Measurements from ENCODE around the gene SERPINB5.

The SERPINB5 gene, protein sequence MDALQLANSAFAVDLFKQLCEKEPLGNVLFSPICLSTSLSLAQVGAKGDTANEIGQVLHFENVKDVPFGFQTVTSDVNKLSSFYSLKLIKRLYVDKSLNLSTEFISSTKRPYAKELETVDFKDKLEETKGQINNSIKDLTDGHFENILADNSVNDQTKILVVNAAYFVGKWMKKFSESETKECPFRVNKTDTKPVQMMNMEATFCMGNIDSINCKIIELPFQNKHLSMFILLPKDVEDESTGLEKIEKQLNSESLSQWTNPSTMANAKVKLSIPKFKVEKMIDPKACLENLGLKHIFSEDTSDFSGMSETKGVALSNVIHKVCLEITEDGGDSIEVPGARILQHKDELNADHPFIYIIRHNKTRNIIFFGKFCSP

DNA sequence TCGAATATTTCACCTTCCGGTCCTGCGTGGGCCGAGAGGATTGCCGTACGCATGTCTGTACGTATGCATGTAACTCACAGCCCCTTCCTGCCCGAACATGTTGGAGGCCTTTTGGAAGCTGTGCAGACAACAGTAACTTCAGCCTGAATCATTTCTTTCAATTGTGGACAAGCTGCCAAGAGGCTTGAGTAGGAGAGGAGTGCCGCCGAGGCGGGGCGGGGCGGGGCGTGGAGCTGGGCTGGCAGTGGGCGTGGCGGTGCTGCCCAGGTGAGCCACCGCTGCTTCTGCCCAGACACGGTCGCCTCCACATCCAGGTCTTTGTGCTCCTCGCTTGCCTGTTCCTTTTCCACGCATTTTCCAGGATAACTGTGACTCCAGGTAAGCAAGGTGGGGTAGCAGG is at the start of gene SERPINB5:
SERPINB5 (plus strand) TSS at position 291 of the 400 bp plus-strand sequence. CDS start 7,471 bp downstream, outside the sequence.
- no peak within 1 kb of the TSS for H3K4me3 Mint-ChIP-seq
- no peaks in the 10 kb centered on the region for H3K4me1 Mint-ChIP-seq
- H3K36me3 Mint-ChIP-seq (ENCODE audit: low read depth) = no peaks in the 10 kb centered on the region
- no peaks in the 10 kb centered on the region for H3K9me3 Mint-ChIP-seq
- ATAC-seq (no peak), DNase-seq (no peak)
- peaks cover 4% of the 10 kb centered on the region for H3K27me3 Mint-ChIP-seq
- H3K27ac Mint-ChIP-seq = no peak within 1 kb of the TSS

DNA sequence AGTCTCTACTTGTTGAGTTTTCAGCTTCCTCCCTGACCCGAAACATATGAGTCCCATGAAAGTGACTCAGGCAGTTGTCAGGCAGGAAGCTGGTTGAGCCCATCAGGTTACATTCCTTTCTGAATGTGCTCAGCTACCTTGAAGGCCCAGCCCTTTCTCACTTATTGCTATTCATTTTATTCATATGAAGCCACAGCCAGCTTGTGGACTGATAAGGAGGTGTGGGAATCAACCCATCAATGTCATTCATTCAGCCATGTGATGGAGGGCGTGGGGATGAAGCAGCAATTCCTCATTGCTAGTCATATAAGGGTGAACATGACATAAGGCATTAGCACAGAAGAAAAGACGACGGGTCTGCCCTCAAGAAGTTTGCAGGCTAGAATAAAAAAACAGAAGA is 49.2 kb upstream of the SERPINB5 start:
- Mint-ChIP-seq H3K9me3 (no peaks in the 10 kb centered on the region), H3K27me3 (peaks cover 13% of the 10 kb centered on the region), H3K27ac (no peak overlapping the region), H3K4me3 (no peak overlapping the region), H3K4me1 (peaks cover 11% of the 10 kb centered on the region), H3K36me3 (ENCODE audit: low read depth) (no peaks in the 10 kb centered on the region)
- DNase-seq = no peak
- peak; percentile 25 for ATAC-seq

DNA sequence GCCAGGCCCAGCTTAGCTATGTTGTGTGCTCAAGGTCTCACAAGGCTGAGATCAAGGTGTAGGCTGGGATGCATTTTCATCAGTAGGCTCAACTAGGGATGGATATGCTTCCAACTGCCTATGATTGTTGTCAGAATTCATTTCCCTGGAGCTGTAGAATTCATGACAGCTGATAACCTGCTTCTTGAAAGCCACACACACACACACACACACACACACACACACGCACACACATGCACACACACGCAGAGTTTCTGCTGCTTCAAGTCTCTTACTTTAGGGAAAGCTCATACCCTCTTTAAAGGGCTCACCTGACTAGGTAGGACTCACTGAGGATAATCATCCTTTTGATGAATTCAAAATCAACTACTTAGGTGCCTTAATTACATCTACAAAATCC is 46.2 kb upstream of the SERPINB5 start:
- no peak overlapping the region for H3K4me3 Mint-ChIP-seq
- H3K36me3 Mint-ChIP-seq (ENCODE audit: low read depth) = no peaks in the 10 kb centered on the region
- H3K4me1 Mint-ChIP-seq = no peaks in the 10 kb centered on the region
- no peak overlapping the region for H3K27ac Mint-ChIP-seq
- no peaks in the 10 kb centered on the region for H3K9me3 Mint-ChIP-seq
- H3K27me3 Mint-ChIP-seq = peaks cover 19% of the 10 kb centered on the region
- ATAC-seq (no peak), DNase-seq (no peak)

DNA sequence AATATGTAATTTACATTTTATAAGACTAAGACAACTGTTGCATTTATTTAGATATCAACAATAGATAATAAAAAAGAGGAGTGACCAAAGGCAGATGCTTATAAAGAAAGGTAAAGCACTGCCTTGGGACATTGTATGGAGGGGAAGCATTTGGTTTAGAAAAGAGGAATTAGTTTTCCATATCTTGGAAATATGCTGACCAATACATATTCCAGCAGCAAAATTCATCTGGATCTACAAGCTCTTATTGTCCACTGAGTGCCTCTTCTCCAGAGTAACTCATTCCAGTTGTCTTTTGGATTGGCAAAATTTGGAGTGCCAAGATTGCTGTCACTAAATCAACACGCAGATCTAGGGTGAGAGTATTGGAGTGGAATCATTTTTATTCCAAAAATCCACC is 45.6 kb upstream of the SERPINB5 start:
- H3K4me3 Mint-ChIP-seq = no peak overlapping the region
- ATAC-seq = no peak
- H3K36me3 Mint-ChIP-seq (ENCODE audit: low read depth) = no peaks in the 10 kb centered on the region
- H3K4me1 Mint-ChIP-seq = no peaks in the 10 kb centered on the region
- H3K9me3 Mint-ChIP-seq = no peaks in the 10 kb centered on the region
- H3K27ac Mint-ChIP-seq = no peak overlapping the region
- DNase-seq = no peak
- H3K27me3 Mint-ChIP-seq = peaks cover 17% of the 10 kb centered on the region

DNA sequence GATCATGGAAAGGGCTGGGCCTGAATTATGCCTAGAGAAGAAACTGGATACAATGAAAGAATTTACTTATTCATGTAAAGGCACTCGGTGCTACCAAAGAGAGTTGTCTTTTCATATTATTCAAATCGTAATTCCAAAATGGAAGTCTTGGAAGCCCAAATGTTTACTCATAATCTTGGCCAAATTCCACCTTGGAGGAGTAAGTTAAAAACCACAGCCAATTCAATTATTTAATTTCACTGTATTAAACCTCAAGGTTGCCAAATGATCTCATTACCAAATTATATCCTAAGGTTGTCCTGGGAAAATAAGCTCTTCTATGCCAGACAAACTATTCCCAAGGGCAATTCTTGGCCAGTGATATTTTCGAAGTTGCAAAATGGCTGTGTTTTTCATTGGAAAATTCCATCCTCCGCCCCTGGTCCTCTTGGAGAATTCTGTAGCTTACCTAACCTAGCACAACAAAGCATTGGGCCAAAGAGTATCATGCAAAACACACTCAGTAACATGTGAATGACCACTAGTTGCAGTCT is 43.4 kb upstream of the SERPINB5 start:
- no peaks in the 10 kb centered on the region for H3K4me1 Mint-ChIP-seq
- no peaks in the 10 kb centered on the region for H3K9me3 Mint-ChIP-seq
- no peak overlapping the region for H3K27ac Mint-ChIP-seq
- DNase-seq = no peak
- no peaks in the 10 kb centered on the region for H3K36me3 Mint-ChIP-seq (ENCODE audit: low read depth)
- H3K27me3 Mint-ChIP-seq = peaks cover 15% of the 10 kb centered on the region
- no peak overlapping the region for H3K4me3 Mint-ChIP-seq
- ATAC-seq = no peak

DNA sequence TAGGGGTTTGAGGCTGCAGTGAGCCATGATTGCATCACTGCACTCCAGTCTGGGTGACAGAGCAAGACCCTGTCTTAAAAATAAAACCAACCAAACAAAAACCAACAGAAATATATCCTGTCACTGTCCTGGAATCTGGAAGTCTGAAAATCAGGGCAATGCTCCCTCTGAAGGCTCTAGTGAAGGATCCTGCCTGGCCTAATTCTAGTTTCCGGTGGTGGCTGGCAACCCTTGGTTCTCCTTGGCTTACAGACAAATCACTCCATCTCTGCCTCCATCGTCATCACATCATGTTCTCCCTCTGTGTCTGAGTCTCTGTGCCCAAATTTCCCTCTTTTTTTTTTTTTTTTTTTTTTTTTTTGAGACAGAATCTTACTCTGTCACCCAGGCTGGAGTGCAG is 38.6 kb upstream of the SERPINB5 start:
- no peak for ATAC-seq
- Mint-ChIP-seq H3K27ac (no peak overlapping the region), H3K4me1 (no peaks in the 10 kb centered on the region), H3K9me3 (no peaks in the 10 kb centered on the region), H3K4me3 (no peak overlapping the region), H3K36me3 (ENCODE audit: low read depth) (no peaks in the 10 kb centered on the region), H3K27me3 (peaks cover 6% of the 10 kb centered on the region)
- DNase-seq = no peak

DNA sequence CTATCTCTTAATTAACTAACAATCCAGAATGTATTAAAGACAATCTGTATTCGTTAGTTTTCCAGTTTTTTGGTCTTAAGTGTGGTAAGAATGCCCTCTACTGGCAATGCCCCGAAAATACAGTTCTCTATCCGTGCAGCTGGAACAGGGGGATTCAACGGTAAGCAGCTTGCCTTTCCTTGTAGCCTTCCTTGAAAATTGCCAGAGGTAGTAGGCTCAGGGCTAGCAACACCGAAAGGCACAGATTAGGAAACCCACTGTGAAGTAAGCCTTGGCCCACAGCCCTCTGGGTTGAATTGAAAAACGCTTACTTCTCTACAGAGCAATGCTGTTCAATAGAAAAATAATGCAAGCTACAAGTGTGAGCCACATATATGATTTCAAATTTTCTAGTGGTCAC is 37.4 kb upstream of the SERPINB5 start:
- ATAC-seq (peak; percentile 61), DNase-seq (peak; percentile 30)
- peaks cover 3% of the 10 kb centered on the region for H3K4me1 Mint-ChIP-seq
- no peaks in the 10 kb centered on the region for H3K36me3 Mint-ChIP-seq (ENCODE audit: low read depth)
- H3K4me3 Mint-ChIP-seq = no peak overlapping the region
- H3K27me3 Mint-ChIP-seq = peaks cover 6% of the 10 kb centered on the region
- H3K27ac Mint-ChIP-seq = no peak overlapping the region
- H3K9me3 Mint-ChIP-seq = no peaks in the 10 kb centered on the region

DNA sequence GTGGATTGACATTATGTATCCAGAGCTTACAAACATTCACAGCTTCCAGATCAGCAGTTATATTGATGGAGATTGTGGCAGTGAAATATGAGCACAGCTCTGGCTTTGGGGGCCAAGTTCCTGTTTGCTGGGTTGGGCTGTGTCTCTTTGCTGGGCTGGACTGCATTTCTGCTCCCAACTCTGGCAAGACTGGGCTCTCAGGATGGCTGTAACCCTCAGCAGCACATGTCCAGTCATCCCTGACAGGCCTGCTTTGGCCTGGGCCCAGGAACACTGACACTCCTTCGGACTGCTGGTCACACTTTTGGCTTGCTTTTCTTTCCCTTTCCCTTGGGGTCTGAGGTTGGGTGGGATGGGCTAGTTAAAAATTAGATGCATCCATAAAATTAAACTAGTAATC is 36.5 kb upstream of the SERPINB5 start:
- DNase-seq = no peak
- Mint-ChIP-seq H3K27ac (no peak overlapping the region), H3K9me3 (no peaks in the 10 kb centered on the region), H3K4me1 (peaks cover 3% of the 10 kb centered on the region), H3K4me3 (no peak overlapping the region), H3K27me3 (peaks cover 4% of the 10 kb centered on the region), H3K36me3 (ENCODE audit: low read depth) (no peaks in the 10 kb centered on the region)
- ATAC-seq = no peak

DNA sequence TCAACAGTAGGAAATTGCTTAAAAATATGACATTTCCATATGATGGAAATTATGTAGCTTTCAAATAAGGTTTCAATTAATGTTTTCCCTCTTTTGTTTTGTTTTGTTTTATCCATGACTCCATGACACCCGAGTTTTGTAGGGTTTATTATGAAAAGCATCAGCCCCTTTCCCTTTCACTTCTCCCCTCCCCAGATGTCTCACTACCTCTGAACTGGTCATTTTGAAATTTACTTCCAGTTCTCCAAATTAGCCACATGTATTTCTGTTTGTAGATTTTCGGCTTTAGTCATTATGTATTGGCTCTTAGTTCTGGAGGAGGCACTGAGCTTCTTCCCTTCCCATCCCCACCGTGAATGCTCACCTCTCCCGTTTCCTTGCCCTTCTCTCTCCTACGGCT is 35.9 kb upstream of the SERPINB5 start:
- H3K4me1 Mint-ChIP-seq = peaks cover 3% of the 10 kb centered on the region
- no peaks in the 10 kb centered on the region for H3K9me3 Mint-ChIP-seq
- no peak overlapping the region for H3K27ac Mint-ChIP-seq
- no peak for DNase-seq
- no peak for ATAC-seq
- no peaks in the 10 kb centered on the region for H3K27me3 Mint-ChIP-seq
- H3K4me3 Mint-ChIP-seq = no peak overlapping the region
- H3K36me3 Mint-ChIP-seq (ENCODE audit: low read depth) = no peaks in the 10 kb centered on the region

DNA sequence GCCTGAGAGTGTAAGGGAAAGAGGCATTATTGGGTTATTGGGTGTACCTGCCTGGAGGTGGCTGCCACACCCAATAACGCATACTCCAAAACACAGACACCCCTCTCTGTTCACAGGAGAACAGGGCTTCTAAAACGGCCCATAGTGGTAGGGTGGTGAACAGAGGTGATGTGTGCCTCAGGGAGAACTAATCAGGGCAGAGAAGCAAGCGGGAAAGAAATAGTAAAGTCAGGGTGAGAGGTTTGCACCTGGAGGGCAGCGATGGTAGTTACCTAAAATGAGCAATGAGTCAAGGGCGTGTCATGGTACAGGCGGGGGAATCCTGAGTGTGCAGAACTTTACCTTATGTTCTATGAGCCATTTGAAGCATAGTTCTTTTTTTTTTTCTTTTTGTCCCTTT is 32.9 kb upstream of the SERPINB5 start:
- Mint-ChIP-seq H3K4me3 (no peak overlapping the region), H3K4me1 (peaks cover 3% of the 10 kb centered on the region), H3K9me3 (no peaks in the 10 kb centered on the region), H3K36me3 (ENCODE audit: low read depth) (no peaks in the 10 kb centered on the region), H3K27ac (no peak overlapping the region), H3K27me3 (no peaks in the 10 kb centered on the region)
- ATAC-seq (peak; percentile 68), DNase-seq (no peak)

DNA sequence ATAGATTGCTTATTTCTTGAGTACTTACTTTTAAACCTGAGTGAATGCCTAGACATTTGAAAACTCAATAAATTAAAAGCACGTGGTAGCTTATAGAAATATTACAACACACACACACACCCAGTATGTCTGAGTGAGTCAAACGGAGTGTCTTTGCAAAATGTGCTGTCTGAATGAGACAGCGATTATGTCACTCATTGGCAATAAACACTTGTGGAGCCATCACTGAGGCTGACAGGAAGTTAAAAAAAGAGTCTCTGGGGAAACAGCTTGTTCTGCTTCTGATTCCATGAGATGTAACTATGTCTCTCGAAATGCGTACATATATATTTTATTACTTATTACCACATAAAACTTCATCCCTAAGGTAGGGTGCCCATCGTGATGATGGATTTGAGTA is 32.2 kb upstream of the SERPINB5 start:
- Mint-ChIP-seq H3K27me3 (no peaks in the 10 kb centered on the region), H3K9me3 (no peaks in the 10 kb centered on the region), H3K27ac (no peak overlapping the region), H3K36me3 (ENCODE audit: low read depth) (no peaks in the 10 kb centered on the region), H3K4me3 (no peak overlapping the region), H3K4me1 (peaks cover 3% of the 10 kb centered on the region)
- ATAC-seq = no peak
- no peak for DNase-seq

DNA sequence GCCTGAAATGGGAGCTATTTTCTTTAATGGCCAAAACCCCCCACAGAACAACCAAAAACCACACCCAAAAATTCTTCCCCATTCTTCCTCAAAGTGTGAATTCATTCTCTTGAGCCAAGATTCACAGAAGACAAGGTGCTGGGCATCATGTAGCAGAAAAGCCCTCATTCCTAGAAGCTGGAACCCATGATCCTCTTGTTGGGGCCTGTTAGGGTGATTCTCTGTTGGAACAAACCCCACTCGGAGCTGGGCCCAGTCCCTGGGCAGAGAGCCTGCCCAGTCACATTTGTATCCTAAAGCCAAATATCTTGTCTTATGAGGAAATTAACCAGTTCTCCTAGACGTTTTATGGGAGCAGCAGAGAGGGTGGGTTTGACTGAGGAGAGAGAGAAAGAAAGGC is 31.7 kb upstream of the SERPINB5 start:
- Mint-ChIP-seq H3K4me1 (peaks cover 3% of the 10 kb centered on the region), H3K9me3 (no peaks in the 10 kb centered on the region), H3K4me3 (no peak overlapping the region), H3K36me3 (ENCODE audit: low read depth) (no peaks in the 10 kb centered on the region), H3K27ac (no peak overlapping the region), H3K27me3 (no peaks in the 10 kb centered on the region)
- no peak for DNase-seq
- ATAC-seq = no peak

DNA sequence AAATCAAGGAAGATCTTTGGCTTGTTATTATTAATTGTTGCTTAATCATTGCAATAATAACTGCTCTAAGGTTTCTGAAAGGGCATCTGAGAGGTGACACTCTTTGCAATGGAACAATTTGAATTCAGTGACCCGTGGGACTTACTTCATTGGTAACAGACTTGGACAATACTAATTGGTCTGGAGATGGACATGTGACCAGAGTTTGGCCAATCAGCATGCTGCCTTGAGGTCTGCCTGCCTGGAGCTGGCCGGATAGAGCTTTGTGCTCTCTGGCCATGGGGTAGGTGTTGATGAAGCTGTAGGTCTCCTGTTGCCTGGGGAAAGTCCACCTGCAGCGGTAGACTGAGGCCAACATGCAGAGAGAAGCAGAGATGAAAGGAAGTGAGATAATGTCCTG is 30.5 kb upstream of the SERPINB5 start:
- DNase-seq (no peak), ATAC-seq (no peak)
- H3K9me3 Mint-ChIP-seq = no peaks in the 10 kb centered on the region
- peaks cover 3% of the 10 kb centered on the region for H3K4me1 Mint-ChIP-seq
- no peaks in the 10 kb centered on the region for H3K36me3 Mint-ChIP-seq (ENCODE audit: low read depth)
- no peak overlapping the region for H3K27ac Mint-ChIP-seq
- no peak overlapping the region for H3K4me3 Mint-ChIP-seq
- H3K27me3 Mint-ChIP-seq = no peaks in the 10 kb centered on the region

DNA sequence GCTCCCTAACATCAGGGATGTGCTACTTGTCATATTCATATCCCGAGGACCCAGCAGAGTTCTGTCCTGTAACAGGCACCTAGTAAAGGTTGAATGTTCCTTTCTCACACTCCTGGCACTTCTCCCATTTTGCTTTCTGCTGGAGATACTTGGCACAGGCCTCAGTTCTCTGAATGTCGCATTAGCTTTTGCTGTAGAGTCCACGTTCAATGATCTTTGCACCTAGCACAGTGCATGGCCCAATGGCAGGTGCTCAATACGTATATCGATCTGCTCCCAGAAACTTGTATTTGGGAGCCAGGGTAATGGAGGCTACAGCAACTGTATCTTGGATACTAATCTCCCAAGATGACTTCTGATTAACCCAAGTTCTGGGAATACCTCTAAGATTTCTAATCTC is 29.7 kb upstream of the SERPINB5 start:
- no peaks in the 10 kb centered on the region for H3K9me3 Mint-ChIP-seq
- no peak overlapping the region for H3K4me3 Mint-ChIP-seq
- H3K27ac Mint-ChIP-seq = no peak overlapping the region
- no peak for ATAC-seq
- peaks cover 3% of the 10 kb centered on the region for H3K4me1 Mint-ChIP-seq
- no peaks in the 10 kb centered on the region for H3K27me3 Mint-ChIP-seq
- DNase-seq = no peak
- H3K36me3 Mint-ChIP-seq (ENCODE audit: low read depth) = no peaks in the 10 kb centered on the region

DNA sequence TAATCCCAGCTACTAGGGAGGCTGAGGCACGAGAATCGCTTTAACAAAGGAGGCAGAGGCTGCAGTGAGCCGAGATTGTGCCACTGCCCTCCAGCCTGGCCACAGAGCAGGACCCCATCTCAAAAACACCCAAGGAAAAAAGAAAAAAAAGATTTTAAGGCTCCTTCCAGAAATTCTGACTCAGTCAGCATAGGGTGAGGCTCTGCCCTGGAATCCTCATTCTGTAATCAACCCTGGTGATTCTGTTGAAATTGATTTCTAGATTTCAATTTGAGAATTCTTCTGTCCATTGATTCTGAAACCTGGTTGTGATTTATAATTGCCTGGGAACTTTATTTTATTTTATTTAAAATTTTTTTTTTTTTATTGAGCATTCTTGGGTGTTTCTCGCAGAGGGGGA is 27.3 kb upstream of the SERPINB5 start:
- H3K4me1 Mint-ChIP-seq = no peaks in the 10 kb centered on the region
- H3K9me3 Mint-ChIP-seq = no peaks in the 10 kb centered on the region
- H3K27ac Mint-ChIP-seq = no peak overlapping the region
- no peak overlapping the region for H3K4me3 Mint-ChIP-seq
- H3K36me3 Mint-ChIP-seq (ENCODE audit: low read depth) = no peaks in the 10 kb centered on the region
- no peaks in the 10 kb centered on the region for H3K27me3 Mint-ChIP-seq
- ATAC-seq = no peak
- no peak for DNase-seq

Data from activated naive CD8-positive, alpha-beta T cell treated with anti-CD3 and anti-CD28 coated beads, Interleukin-2, amount 50 U/mL, for 24 hours (primary cell).